Measurements from ENCODE around the gene ABRACL.
"Not testable (repeated sequence)": the region's sequence is repeated elsewhere in the genome, so short reads cannot be mapped to it uniquely, and the experiment has no call there.

The ABRACL gene, protein sequence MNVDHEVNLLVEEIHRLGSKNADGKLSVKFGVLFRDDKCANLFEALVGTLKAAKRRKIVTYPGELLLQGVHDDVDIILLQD

GRCh38 chr6:139028658-139029469 is at the start of gene ABRACL:
Gene ABRACL, plus strand, starts transcription at chr6:139028745. Its CDS starts 5,416 bp downstream, at chr6:139034161.
- DNase-seq (ENCODE audit: low read depth in 2 of 2): peak; percentile 74 to 77

GRCh38 chr6:138979365-138979764 is 49.2 kb upstream of the ABRACL start:
- DNase-seq (ENCODE audit: low read depth in 2 of 2): no peak

DNA sequence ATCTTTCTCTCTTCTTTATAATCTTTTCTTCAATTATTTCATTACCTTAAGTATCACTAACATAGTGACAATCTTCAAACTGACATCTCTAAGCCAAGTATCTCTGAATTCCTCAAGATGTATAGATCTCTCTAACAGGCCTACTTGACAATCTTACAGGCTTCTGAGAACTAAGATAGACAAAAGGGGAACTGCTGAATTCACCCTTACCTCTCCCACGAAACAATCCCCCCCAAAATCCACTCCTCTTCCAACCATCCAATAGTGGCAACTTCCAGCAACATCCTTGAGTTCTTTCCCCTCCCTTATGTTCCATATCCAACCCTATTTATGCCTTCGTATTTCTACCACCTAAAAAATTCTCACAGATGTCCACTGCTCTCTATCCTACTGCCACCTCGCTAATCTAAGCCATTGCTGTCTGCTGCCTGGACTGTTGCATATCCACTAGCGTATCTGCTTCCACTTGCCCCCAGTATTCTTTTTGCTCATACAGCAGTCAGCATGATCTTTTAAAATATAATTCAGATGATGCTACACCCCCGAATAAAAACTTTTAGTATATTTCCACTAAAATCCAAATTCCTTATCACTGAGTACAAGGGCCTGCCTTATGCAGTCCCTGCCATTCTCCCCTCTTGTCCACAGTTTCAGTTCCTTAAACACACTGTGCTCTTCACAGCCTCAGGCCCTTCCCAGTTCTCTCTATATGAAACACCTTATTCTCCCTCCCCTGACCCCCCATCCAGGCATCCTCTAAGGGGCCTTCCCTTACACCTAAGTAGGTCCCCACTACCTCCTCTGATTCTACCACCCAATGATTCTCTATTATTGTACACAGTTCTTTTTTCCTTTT is 48.5 kb upstream of the ABRACL start:
- no peak for DNase-seq (ENCODE audit: low read depth in 2 of 2)

DNA sequence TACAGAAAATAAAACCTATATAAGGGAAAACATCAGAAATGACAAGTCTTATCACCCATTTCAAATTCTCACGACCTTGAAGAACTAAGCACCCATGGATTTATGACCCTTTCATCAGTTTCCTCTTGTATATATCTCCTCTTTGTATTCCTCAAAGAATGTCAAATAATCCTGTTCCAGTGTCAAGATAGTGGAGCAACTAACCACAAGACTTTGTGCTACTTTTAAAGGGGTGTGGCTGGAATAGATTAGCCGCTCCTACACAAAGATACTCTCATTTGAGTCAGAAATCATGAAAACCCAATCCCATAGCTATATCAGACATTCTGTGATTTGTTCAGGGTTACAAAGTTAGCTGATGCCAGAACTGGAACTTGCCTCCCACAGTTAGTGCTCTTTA is 47.1 kb upstream of the ABRACL start:
- no peak for DNase-seq (ENCODE audit: low read depth in 2 of 2)

GRCh38 chr6:138986578-138986977 is 42.0 kb upstream of the ABRACL start:
- DNase-seq (ENCODE audit: low read depth in 2 of 2): no peak

- DNase-seq (ENCODE audit: low read depth in 2 of 2): no peak
These were observed 41.4 kb upstream of the ABRACL start for GRCh38 chr6:138987080-138987642.

DNA sequence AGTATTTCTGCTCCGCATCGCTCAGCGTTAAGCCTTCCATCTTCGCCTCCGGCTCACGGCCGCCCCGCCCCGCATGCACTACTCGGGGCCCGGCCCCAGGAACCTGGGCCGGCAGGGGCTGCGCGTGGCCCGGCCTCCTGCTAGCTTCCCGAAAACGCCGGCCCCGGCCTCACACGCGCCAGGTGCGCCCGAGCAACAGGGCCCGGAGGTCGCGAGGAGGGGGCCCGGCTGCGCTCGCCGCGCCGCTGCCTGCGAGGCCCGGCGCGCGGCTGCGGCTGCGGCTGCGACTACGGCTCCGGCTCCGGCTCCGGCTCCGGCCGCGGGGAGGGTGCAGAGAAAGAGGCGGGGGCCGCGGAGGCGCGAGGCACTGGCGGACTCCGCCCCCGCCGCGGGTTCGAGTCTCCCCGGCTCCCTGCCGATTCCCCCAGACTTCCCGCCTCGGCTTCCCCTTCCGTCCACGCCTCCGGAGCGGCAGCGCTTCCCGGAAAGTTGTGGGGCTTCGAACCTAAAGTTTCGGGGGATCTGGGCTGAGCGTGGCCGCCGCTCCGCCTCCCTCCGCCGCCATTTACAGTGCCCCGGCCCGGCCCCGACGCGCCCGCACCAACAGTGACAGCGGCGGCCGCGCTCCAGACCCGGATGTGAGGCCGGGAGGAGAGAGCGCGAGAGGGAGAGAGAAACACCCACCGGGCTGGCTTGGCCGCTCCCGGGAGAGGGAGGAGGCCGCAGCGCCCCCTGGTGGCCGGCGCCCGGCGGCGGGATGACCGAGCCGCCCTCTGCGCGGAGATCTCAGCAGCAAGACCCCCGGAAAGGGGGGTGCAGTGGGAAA is 40.7 kb upstream of the ABRACL start, which contains the start of gene REPS1:
TSS of gene REPS1 (minus strand) at position 611 of the 826 bp plus-strand sequence. CDS start at position 40, 571 bp downstream.
- peak; percentile 86 to 94 for DNase-seq (ENCODE audit: low read depth in 2 of 2)

DNA sequence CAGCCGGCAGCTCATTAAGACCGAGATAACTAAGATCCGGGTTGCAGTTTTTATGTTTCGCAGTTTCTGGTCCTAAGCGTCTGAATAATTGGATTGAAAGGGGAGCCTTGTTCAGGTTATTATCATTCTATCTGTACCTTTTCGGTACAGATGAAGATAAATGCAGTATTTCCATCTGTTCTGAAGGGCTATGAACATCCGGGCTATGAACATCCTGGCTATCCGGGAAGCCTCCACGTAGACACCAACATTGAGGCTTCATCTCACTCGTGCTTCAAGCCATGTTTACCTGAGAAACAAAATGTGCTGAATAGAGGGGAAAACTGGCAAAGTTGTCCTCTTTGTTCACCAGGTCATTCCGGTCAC is 40.1 kb upstream of the ABRACL start:
- no peak for DNase-seq (ENCODE audit: low read depth in 2 of 2)

DNA sequence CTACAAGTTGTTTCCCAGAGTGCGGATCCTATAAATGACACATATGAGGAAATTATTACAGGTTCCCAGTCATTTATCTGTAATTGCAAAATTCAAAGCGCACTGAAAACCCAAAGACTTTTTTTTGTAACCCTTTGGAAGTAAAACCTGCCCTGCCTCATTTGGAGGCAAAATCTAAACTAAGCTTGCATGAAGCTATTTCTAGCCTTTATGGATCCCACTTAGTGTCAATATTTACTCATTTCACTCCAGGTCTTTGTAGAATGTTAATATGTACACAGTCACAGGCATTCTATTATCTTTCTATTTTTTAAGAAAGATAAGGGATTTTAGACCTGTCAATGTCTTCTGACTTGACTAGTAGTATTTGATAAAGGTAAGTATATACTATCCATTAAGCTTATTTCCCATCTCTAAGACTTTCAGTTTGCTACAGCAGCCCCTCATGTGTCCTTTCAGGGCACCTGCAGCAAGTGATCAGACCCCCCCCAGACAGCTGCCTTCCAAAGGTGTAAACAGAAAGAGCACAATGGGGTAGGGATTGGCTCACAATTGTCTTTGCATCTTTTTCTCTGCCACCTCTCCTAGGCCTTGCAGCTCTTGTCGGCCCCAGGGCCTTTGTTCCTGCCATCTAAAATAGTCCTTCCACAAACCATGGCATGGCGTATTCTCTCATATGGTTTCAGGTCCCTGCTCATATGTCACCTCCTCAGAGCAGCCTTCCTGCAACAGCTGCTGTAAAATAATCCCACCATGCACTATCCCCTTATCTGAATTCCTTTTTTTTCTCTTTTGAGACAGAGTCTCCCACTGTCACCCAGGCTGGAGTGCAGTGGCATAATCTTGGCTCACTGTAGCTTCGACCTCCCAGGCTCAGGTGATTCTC is 39.2 kb upstream of the ABRACL start:
- no peak for DNase-seq (ENCODE audit: low read depth in 2 of 2)

DNA sequence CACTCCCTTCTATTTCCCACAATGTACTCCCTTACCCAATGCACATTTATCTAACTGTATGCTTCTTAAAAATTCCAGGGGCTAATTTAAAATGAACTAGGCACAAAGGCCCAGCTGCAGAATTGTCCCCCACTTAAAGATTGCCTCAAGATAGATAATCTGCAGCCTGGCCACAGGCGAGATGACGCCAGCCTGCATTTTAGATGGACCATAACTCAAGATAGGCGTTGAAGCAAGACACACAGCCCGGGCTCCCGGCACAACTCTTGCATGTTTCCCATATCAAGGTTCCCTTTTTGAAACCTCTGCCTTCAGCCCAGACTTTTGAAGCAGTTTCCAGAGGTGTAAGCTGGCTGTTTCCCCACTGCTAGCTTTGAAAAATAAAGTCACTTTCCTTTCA is 37.3 kb upstream of the ABRACL start:
- DNase-seq (ENCODE audit: low read depth in 2 of 2): no peak

GRCh38 chr6:138992965-138993364 is 35.6 kb upstream of the ABRACL start:
- not testable (repeated sequence) for DNase-seq (ENCODE audit: low read depth in 2 of 2)

DNA sequence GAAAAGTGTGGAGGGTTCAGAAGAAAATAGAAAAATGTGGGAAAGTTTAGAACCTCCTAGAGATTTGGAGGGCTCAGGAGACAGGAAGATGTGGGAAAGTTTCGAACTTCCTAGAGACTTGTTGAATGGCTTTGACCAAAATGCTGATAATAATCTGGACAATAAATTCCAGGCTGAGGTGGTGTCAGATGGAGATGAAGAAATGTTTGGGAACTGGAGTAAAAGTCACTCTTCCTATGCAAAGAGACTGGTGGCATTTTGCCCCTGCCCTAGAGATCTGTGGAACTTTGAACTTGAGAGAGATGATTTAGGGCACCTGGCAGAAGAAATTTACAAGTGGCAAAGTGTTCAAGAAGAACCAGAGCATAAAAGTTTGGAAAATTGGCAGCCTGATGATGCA is 35.1 kb upstream of the ABRACL start:
- DNase-seq (ENCODE audit: low read depth in 2 of 2): not testable (repeated sequence)

- no peak for DNase-seq (ENCODE audit: low read depth in 2 of 2)
These were observed 32.0 kb upstream of the ABRACL start for GRCh38 chr6:138996524-138996923.

DNA sequence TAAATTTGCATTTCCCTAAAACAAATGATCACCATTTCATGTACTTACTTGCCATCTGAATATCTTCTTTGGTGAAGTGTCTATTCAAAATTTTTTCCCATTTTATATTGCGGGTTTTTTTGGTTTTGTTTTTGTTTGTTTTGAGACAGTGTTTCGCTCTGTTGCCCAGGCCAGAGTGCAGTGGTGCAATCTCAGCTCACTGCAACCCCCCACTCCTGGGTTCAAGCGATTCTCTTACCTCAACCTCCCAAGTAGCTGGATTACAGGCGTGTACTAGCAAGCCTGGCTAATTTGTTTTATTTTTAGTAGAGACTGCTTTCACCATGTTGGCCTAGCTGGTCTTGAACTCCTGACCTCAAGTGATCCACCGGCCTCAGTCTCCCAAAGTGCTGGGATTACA is 31.4 kb upstream of the ABRACL start:
- DNase-seq (ENCODE audit: low read depth in 2 of 2): no peak

GRCh38 chr6:138999949-139000725 is 28.4 kb upstream of the ABRACL start:
- DNase-seq (ENCODE audit: low read depth in 2 of 2): no peak

- DNase-seq (ENCODE audit: low read depth in 2 of 2): no peak
These were observed 24.8 kb upstream of the ABRACL start for GRCh38 chr6:139003751-139004150.

GRCh38 chr6:139006477-139006876 is 22.1 kb upstream of the ABRACL start:
- no peak for DNase-seq (ENCODE audit: low read depth in 2 of 2)

DNA sequence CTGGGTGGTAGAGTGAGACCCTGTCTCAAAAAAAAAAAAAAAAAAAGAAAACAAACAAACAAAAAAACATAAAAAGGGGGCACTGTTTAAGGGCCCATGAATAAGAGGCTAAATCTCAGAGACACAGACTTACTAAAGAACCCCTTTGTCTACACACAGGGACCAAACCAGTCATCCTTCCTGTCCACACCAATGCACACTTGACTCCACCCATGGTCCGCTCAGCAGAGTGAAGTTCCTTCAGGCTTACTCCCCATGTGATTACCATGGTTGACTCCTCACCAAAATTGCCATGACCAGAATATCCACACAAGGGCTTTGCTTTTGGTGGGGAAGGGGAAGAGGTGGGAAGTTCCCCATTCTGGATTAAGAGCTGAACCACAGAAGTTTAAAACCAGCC is 21.1 kb upstream of the ABRACL start:
- no peak for DNase-seq (ENCODE audit: low read depth in 2 of 2)

DNA sequence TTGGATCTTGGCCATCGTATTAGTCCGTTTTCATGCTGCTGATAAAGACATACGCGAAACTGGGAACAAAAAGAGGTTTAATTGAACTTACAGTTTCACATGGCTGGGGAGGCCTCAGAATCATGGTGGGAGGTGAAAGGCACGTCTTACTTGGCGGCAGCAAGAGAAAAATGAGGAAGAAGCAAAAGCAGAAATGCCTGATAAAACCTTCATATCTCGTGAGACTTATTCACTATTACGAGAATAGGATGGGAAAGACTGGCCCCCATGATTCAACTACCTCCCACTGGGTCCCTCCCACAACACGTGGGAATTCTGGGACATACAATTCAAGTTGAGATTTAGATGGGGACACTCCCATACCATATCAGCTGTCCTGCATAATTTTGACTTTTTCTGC is 20.4 kb upstream of the ABRACL start:
- DNase-seq (ENCODE audit: low read depth in 2 of 2): no peak

DNA sequence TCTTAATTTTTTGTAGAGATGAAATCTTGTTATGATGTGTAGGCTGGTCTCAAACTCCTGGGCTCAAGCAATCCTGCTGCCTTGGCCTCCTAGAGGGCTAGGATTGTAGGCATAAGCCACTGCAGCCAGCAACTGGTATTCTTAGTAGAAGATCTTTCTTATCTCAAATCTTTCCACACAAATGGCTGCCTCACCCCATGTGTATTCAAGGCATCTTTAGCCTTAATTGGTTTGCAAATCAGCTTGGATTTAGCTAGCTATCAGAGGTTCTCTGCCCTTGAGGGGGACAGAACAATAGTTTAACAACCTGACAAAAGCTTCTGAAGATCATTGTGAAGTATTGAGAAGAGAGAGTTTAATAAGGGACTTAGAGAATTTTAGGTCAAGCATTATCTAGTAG is 17.9 kb upstream of the ABRACL start:
- DNase-seq (ENCODE audit: low read depth in 2 of 2): no peak

All from stimulated activated CD4-positive, alpha-beta T cell treated with anti-CD3 and anti-CD28 coated beads, Interleukin-1b, Interleukin-23, amount 100 ng/mL, for 4 hours (primary cell).